Limb (tissue), 2 donors: Measurements from ENCODE around the gene CCAR1.
"Not testable (repeated sequence)": the region's sequence is repeated elsewhere in the genome, so short reads cannot be mapped to it uniquely, and the experiment has no call there.

ENCODE experiments used
- DNase-seq, 2 donors: peaks; one replicate each; pipeline ENCODE4 v3.0.0-alpha.2; 2016; ENCODE audit errors: extremely low spot score in 2 of 2

CCAR1 gene

DNA sequence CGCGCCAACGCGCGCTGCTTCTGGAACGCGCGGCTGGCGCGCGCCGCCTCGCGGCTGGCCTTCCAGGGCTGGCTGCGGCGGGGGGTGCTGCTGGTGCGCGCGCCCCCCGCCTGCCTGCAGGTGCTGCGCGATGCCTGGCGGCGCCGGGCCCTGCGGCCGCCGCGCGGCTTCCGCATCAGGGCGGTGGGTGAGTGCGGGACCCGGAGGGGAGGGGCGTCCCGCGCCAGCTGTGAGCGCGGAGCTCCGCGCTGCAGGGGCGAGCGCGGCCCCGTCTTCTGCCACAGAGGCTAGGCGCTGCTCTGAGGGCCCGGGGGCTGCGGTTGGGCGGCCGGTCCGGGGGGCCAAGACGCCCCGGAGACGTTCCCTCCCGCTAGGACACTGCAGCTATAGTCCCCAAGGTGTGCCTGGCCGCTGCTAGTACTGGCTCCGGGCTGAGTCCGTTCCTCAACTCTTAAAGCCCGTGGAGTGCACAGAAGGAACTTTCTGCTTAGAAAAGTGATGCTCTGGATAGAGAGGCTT lies 107.1 kb downstream of the CCAR1 start:
- peak in 1 of 2 donors; percentile 58 for DNase-seq

DNA sequence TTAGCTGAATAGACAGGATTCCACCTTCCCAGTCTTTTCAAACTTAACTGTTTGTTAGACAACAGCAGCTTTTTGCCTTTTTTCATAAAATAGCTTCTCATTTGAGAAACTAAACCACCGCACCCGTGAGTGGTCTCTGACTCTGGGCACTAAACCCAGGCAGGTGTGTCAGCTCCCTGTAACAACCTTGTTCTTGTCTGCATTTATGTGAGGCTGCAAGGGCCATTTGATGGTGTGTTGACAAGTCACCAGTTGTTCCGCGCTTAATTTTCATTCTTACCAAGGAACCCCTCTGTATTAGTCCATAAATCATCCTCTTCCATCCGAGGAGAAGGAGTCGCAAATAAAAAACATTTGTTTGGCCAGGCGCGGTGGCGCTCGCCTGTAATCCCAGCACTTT lies 107.8 kb downstream of the CCAR1 start:
- DNase-seq, result no peak

DNA sequence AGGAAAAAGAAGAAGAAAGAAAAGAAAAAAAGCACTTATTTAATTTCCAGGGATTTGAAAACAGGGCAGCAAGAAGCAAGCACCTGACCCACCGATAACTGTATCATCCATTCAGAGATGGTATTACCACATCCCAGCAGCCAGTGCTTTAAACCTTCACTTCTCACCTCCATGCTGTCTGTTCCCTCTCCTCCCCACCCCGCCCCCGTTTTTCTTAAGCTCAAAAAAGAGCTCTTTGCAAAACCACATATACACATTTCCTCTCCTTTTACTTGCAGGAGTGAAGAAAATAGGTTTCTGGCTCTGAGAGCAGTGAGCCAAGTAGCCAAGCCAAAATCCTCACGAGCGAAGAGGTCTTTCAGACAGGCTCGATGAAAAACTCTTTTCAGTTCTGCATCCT lies 108.5 kb downstream of the CCAR1 start:
- DNase-seq, result no peak

DNA sequence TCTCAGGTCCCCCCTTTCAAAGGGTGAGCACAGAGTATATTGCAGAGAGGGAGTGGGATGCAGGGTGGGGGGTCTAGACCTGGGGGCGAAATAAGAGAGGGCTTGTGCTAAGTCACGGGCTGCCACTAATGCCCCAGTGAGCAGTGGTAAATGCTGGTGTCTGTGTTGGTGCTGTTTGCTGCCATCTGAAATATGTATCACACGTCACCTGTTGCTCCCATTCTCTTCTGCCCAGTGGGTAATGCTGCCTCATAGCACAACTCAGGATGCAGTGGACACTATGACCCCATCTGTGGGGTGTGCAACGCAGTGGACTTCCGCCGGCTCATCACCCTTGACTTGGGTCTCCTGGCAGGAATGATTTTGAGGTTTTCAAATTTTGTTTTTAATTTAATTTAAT lies 108.9 kb downstream of the CCAR1 start:
- no peak for DNase-seq

DNA sequence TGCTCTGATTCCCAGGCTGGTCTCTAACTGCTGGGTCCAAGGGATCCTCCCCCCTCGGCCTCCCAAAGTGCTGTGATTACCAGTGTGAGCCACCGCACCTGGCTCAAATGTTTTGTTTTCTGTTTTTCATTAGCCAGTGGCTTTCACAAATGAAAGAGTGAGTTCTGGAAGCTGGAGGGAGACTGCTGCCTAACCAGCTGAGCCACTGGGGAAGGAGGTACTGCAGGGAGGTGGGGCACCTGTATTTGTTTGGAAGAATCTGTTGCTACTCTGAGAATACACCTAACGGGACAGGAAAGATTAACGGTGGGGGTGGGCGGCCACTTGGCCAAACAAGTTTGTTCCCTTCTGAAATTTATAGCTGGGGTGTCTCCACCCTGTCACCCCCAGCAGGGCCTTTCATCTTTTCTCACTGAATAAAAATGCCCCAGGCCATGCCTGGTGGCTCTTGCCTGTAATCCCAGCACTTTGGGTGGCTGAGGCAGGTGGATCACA lies 111.0 kb downstream of the CCAR1 start:
- DNase-seq, result no peak

DNA sequence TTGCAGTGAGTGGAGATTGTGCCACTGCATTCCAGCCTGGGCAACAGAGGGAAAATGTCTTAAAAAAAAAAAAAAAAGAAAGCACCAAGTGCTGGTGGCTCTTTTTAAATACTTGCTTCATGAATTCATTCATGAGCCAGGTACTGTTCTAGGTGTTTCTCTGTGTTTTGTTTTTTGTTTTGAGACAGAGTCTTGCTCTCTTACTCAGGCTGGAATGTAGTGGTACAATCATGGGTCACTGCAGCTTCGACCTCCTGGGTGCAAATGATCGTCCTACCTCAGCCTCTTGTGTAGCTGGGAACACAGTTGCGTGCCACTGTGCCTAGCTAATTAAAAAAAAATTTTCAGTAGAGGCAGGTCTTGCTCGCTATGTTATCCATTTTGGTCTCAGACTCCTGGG lies 111.6 kb downstream of the CCAR1 start:
- no peak for DNase-seq

DNA sequence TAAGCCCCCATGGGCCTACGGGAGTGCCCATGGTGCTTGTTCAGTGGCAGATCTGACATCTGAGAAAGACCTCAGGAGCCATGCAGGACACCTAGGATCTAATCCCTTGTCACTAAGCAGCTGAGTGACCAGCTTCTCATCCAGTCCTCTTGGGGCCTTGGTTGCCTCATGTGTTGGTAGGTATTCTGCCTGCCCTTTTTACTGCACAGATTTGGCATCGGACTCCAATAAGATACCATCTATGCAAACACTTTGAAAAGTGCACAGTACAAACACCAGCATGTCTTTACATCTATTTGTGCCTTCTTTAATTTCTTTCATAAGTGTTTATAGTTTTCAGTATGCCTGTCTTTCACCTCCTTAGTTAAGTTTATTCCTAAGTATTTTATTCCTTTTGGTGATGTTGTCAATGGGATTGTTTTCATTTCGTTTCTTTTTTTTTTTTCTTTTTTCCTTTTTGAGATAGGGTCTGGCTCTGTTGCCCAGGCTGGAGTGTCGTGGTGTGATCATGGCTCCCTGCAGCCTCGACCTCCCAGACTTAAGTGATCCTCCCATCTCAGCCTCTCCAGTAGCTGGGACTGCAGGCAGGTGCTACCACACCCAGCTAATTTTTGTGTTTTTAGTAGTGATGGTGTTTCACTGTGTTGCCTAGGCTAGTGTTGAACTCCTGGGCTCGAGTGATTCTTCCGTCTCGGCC lies 116.7 kb downstream of the CCAR1 start:
- no peak for DNase-seq

DNA sequence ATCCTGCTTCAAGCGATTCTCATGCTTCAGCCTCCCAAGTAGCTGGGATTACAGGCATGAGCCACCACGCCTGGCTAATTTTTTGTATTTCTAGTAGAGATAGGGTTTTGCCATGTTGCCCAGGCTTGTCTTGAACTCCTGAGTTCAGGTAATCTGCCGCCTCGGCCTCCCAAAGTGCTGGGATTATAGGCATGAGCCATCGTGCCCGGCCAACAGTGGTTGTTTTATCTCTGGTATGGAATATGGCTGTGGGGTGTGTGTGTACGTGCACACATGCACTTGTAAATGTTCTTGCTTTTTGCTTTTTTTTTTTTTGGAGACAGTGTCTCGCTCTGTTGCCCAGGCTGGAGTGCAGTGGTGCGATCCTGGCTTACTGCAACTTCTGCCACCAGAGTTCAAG lies 119.6 kb downstream of the CCAR1 start:
- not testable (repeated sequence) for DNase-seq
